GM21390 (cell line): ENCODE results near the gene MKKS.
A peak's percentile ranks its signal among the peaks of the same experiment; 100 is the strongest.

Experiments
- ATAC-seq: cut with Tn5 transposase; IDR thresholded peaks from one replicate; pipeline ENCODE4 v1.9.1; 2021; ENCODE audit not compliant: unreplicated experiment

Gene MKKS

DNA sequence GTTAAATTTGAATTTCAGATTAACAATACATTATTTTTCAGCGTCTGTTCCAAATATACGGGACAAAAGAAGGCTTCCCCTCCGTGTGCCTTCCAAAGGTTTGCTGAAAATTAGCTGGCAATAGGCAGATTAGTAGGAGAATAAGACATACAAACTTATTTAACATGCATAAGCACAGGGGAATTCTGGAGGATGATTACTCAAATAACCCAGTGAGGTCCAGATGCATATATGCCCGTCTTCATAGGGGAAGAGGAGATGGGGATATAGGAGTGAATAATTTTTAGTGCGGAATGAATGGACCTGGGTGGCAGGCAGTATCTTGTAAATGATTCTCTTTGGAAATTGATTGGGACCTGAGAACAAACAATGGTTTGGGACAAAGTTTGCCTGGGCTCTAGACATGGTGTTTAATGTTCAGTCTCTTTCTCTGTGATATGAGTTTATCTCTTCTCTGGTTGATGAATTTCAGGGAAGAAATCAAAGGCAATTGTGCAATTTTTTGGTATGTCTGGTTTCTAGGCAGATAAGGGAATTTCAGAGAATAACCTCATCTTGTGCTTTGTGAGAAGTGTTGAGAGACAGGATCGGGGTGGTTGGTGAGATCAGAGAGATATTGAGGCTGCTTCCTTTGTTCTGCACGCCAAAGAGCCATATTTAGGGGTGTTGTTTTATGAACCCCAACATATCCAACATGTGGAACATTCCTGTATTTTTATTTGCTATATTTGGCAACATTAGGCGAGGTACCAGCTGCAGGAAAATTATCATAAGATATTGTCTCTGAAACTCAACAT lies 63.7 kb downstream of the MKKS start:
- no peak for ATAC-seq

DNA sequence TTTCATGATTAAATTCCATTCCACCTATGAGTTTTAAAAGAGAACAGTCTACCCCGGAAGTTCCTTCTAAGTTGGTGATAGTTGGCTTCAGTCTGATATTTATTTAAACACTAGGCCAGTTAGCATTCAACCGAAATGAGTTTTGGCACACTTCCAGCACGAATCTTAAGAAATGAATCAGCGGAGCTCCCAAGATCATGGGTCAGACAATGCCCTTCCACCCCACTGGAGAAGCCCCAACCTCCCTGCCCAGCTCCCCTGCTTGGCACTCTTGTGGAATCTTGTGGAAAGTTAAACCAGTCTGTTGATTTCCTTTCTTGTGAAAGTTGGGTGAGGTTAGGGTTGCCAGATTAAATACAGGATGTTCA lies 64.3 kb downstream of the MKKS start:
- no peak for ATAC-seq

DNA sequence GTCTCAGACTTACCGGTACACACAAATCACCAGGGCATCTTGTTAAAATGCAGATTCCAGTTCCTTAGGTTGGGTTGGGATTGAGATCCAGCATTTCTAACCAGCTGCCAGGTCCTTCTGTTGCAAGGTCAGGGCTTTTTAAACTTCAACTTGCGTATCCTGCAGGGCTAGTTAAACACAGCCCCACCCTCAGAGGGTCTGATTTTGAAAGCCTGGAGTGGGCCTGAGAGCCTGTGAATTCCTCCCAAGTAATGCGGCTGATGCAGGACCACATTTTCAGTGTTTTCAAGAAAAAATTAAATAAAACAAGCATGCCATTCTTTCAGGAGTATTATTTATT lies 65.3 kb downstream of the MKKS start:
- no peak for ATAC-seq

- ATAC-seq, result no peak
These were observed 65.9 kb downstream of the MKKS start for GRCh38 chr20:10367943-10368701.

DNA sequence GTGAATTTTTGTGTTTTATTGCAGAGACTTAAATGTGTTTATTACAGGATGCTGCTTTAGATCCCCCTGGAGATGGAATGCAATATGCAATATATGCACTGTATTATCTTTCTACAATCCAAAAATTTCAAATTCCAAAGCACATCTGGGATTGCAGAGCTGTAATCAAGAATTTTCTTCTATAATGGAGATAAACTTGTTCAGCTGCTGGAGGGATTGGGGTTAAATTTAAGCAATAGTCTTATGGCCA lies 66.4 kb downstream of the MKKS start:
- ATAC-seq, result no peak

GRCh38 chr20:10366898-10367692 lies 66.9 kb downstream of the MKKS start:
- ATAC-seq, result no peak

DNA sequence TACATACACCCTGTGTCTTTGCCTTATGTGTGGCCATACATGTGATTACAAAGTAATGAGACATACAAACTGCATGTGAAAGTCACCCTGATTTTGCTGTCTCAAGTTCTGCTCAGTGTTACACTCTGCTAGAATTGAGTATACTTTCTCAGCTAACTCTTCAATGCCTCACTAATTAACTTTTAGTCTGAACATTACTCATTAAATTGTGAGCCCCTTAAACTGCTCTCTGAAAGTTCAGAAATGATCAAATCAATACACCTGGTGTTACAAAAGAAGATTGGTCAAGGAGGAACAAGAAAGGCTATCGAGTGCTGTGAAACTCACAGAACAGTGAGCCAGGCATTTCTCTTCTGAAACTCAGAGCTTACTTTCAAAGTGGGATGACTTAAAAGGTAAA lies 71.3 kb downstream of the MKKS start:
- peak; percentile 65 for ATAC-seq

DNA sequence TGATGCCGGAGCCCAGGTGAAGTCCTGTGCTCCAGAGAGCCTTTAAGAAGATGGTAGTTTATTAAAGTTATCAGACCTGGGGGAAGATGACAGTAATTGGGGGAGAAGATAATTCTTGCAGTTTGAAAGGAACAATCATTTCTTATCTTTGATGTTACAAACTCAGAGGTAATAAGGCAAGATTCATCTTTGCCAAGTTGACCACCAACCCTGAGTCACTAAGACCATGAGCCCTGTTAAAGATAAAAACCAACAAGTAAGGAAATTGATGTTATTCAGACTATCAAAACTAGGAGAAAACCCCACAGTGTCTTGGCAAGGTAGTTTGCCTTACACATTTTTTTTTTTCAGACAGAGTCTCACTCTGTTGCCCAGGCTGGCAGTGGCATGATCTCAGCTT lies 73.1 kb downstream of the MKKS start:
- ATAC-seq, result no peak

DNA sequence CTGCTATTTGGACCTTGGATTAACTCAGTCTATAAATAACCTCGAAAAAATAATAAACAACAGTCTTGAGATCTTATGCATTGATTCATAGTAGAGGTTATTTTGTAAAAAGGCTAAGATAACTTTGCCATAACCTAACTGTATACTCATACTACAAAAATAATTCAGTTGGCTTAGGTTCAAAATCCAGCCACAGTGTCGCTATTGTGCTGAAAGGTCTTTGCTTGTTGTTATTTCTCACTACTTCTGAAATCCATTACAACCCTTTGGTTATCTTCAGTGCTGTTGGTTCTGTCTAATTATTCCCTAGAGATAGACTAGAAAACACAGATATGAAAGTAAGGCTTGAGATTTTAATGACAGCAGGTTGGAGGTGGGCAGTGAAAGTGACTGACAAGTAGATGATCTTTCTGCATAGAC lies 74.4 kb downstream of the MKKS start:
- ATAC-seq, result no peak

DNA sequence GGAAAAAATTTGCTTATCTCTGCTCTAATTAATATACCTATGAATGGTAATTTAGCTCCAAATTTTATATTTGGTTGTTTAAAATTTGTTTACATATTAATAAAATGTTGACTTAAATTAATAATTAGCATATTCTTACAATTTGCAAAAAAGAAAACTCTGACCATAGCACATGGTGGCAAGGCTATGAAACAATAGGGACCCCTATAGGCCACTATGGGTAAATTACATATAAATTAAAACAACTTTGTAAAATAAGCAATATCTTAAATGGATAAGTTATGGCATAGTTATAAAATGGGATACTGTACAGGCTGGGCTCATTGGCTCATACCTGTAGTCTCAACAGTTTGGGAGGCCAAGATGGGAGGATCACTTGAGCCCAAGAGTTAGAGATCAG lies 76.0 kb downstream of the MKKS start:
- no peak for ATAC-seq

GRCh38 chr20:10357061-10357708 lies 76.8 kb downstream of the MKKS start:
- ATAC-seq, result no peak

- ATAC-seq, result no peak
These were observed 77.4 kb downstream of the MKKS start for GRCh38 chr20:10356628-10357027.

DNA sequence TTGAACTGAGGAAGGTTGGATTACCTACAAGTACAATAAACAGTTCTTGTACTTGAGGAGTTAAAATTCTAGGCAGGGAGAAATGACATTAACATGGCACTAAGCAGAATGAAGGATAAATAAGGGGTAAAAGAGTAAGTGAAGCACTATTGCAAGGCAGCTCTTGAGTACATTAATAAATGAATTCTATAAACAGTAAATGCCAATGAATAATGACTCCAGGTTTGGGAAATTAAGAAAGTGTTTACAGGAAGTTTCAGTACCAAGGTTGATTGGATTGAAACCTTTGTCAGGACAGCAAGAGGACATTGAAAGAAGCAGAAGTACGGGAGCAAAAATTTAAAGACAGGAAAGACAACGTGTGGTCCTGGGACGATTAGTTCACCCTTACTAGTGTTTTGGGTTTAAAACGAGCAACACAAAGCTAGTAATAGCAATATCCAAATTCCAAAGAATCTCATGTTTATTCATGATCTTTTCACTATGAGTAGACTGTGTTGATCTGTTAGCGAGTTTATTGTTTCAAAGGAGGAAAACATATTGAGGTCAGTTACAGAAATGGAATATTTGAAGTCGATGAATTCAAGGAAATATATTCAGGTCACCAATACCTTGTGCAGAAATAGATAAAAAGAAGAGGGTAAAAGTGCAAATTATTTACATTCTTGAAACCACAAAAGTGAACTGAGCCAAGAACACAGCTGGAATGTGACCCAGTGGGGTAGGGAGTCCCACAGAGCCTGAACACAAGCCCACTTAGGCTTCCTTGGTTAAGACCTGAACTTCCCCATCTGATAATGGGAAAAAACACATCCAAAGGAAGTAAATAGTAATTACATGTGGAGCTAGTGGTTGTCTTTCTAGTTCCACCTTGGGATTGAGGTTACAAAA lies 80.8 kb downstream of the MKKS start:
- ATAC-seq, result no peak
